ENCODE measurements around the gene CRIM1.

GRCh38 chr2:36480028-36480427, 124.5 kb downstream of the CRIM1 start:
- no peak for TF ChIP-seq POLR2A (IDR thresholded peaks at IDR 0.05)
- TF ChIP-seq CTCF (IDR thresholded peaks at IDR 0.05): no peak
- TF ChIP-seq POLR2AphosphoS5 (IDR thresholded peaks at IDR 0.05; ENCODE audit: insufficient read depth in 1 of 2, low read depth in 1 of 2): no peak

All from vagina (tissue), 2 donors.